ENCODE results near the gene FUBP3. TPM values are rescaled to one million over a fixed set of nuclear protein-coding genes. Genes with fewer than 3 reads are reported as not detected.

FUBP3 gene
- total and polyA plus RNA-seq, 2 experiments from 2014 or later, result 42.5 to 74.8 TPM

- Histone ChIP-seq H2AFZ (peak overlapping the region; percentile 96), H3K4me1 (ENCODE audit: insufficient read depth) (peaks cover 15% of the 10 kb centered on the region), H4K20me1 (replicated peaks; ENCODE audit: insufficient read depth) (no peaks in the 10 kb centered on the region), H3K27ac (ENCODE audit: low read depth) (no peak overlapping the region), H3K4me2 (peak overlapping the region; percentile 90), H3K36me3 (ENCODE audit: insufficient read depth) (no peaks in the 10 kb centered on the region), H3K4me3 (peak overlapping the region; percentile 67), H3F3A (replicated peaks; ENCODE audit: low read depth) (0 out of 2 replicates have a peak, but pooled peaks cover 3% of the 10 kb centered on the region), H3K27me3 (ENCODE audit: insufficient read depth) (peaks cover 100% of the 10 kb centered on the region), H3K9me2 (ENCODE audit: insufficient read depth) (no peaks in the 10 kb centered on the region), H3K79me2 (replicated peaks; ENCODE audit: insufficient read depth) (no peaks in the 10 kb centered on the region)
- peak overlapping the region; percentile 63 for H3K4me3 Mint-ChIP-seq
- peaks cover 9% of the 10 kb centered on the region; the same call in 1 of the 3 replicates for H3K4me1 Mint-ChIP-seq
- no peak overlapping the region for H3K27ac Mint-ChIP-seq
- DNase-seq (ENCODE audit: low spot score), result peak; percentile 87
- H3K36me3 Mint-ChIP-seq (ENCODE audit: low read depth), result peaks cover 6% of the 10 kb centered on the region; the same call in 1 of the 3 replicates
- peaks cover 12% of the 10 kb centered on the region for H3K9me3 Mint-ChIP-seq
- ATAC-seq, result peak; percentile 15
- H3K27me3 Mint-ChIP-seq (ENCODE audit: insufficient read depth, low read depth, poor library complexity), result peaks cover 94% of the 10 kb centered on the region
- peak; percentile 98 for TF ChIP-seq EZH2phosphoT487 (IDR thresholded peaks at IDR 0.05; ENCODE audit: unreplicated experiment)
- TF ChIP-seq NANOG (IDR thresholded peaks at IDR 0.05; ENCODE audit: borderline replicate concordance), result no peak
- peak; percentile 98 for TF ChIP-seq EZH2 (IDR thresholded peaks at IDR 0.05; ENCODE audit: low read depth, unreplicated experiment)
- TF ChIP-seq REST (IDR thresholded peaks at IDR 0.05; ENCODE audit: unreplicated experiment), result no peak
These were observed 80.4 kb downstream of the FUBP3 start for GRCh38 chr9:130659699-130660248.

DNA sequence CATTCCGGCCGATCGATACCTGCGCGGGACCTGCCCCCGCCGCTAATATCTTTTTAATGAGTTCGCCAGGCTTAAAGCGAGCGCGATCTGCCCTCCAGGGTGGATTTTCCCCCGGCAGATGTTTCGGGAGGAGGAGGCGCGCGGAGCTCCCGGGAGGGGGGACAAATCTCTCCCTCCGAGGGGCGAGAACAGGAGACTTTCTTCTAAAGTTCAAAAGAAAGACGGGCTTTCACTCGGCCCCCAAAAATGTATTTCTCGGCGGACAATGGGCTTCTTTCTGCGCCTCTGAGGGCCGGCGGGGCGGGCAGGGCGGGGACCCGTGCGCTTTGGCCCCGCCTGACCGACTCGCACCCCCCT is 80.9 kb downstream of the FUBP3 start:
- Histone ChIP-seq H3K36me3 (ENCODE audit: insufficient read depth) (no peaks in the 10 kb centered on the region), H3K4me2 (peak overlapping the region; percentile 90), H3K27ac (ENCODE audit: low read depth) (no peak overlapping the region), H3K9me2 (ENCODE audit: insufficient read depth) (no peaks in the 10 kb centered on the region), H2AFZ (peak overlapping the region; percentile 96; the same call in 1 of the 2 replicates), H4K20me1 (replicated peaks; ENCODE audit: insufficient read depth) (no peaks in the 10 kb centered on the region), H3K4me3 (peak overlapping the region; percentile 67), H3K79me2 (replicated peaks; ENCODE audit: insufficient read depth) (no peaks in the 10 kb centered on the region), H3K27me3 (ENCODE audit: insufficient read depth) (peaks cover 100% of the 10 kb centered on the region), H3F3A (replicated peaks; ENCODE audit: low read depth) (0 out of 2 replicates have a peak, but pooled peaks cover 3% of the 10 kb centered on the region), H3K4me1 (ENCODE audit: insufficient read depth) (peaks cover 16% of the 10 kb centered on the region)
- H3K27me3 Mint-ChIP-seq (ENCODE audit: insufficient read depth, low read depth, poor library complexity), result peaks cover 94% of the 10 kb centered on the region
- DNase-seq (ENCODE audit: low spot score), result no peak
- ATAC-seq, result no peak
- TF ChIP-seq EZH2 (IDR thresholded peaks at IDR 0.05; ENCODE audit: low read depth, unreplicated experiment) (peak; percentile 93), POLR2AphosphoS5 (IDR thresholded peaks at IDR 0.05; ENCODE audit: low read depth) (no peak)
- no peak overlapping the region for H3K27ac Mint-ChIP-seq
- H3K9me3 Mint-ChIP-seq, result peaks cover 13% of the 10 kb centered on the region
- peak overlapping the region; percentile 68 for H3K4me3 Mint-ChIP-seq
- H3K4me1 Mint-ChIP-seq, result peaks cover 10% of the 10 kb centered on the region; the same call in 2 of the 3 replicates
- H3K36me3 Mint-ChIP-seq (ENCODE audit: low read depth), result peaks cover 6% of the 10 kb centered on the region; the same call in 2 of the 3 replicates
